D721Med (cell line): ENCODE results near the gene APOLD1.
A peak's percentile ranks its signal among the peaks of the same experiment; 100 is the strongest.

ENCODE experiments used
- DNase-seq: peaks from one replicate; pipeline ENCODE4 v3.0.0; 2011; ENCODE audit warnings: low spot score; ENCODE audit not compliant: insufficient read length
- FAIRE-seq: peaks from 2 replicates; lab custom pipeline; 2011; peaks lifted over from hg19 to GRCh38; lab: Jason Lieb, UNC
- CTCF ChIP-seq: IDR thresholded peaks from 2 replicates; pipeline ENCODE4 v1.5.1; 2012; ENCODE audit warnings: mild to moderate bottlenecking, control low read depth; ENCODE audit not compliant: insufficient read depth; ENCODE audit errors: missing control alignments

APOLD1 gene

GRCh38 chr12:12807970-12808702 is 22.7 kb downstream of the APOLD1 start:
- no peak for FAIRE-seq
- no peak for DNase-seq
- no peak for TF ChIP-seq CTCF

GRCh38 chr12:12810553-12811021 is 25.1 kb downstream of the APOLD1 start:
- no peak for TF ChIP-seq CTCF
- DNase-seq (no peak), FAIRE-seq (no peak)

GRCh38 chr12:12811343-12811742 is 25.9 kb downstream of the APOLD1 start:
- DNase-seq (no peak), FAIRE-seq (no peak)
- TF ChIP-seq CTCF, result no peak

- FAIRE-seq (no peak), DNase-seq (no peak)
- no peak for TF ChIP-seq CTCF
These were observed 26.7 kb downstream of the APOLD1 start for GRCh38 chr12:12812174-12812573.

- DNase-seq (no peak), FAIRE-seq (no peak)
- TF ChIP-seq CTCF, result no peak
These were observed 27.2 kb downstream of the APOLD1 start for GRCh38 chr12:12812618-12813119.

- DNase-seq, result peak; percentile 44
- FAIRE-seq, result no peak
- peak; percentile 86 for TF ChIP-seq CTCF
These were observed 28.0 kb downstream of the APOLD1 start, which contains the start of gene DDX47 for GRCh38 chr12:12813120-12814101. TSS of gene DDX47 (plus strand) at chr12:12813346. CDS start at chr12:12813368, 22 bp downstream.
